HEK293 (cell line): ENCODE data around the gene CARD6.

Experiments
- BCL11A ChIP-seq: fragments of 450-650 bp; formaldehyde crosslinking; IDR thresholded peaks from 2 replicates; pipeline ENCODE4 v1.5.1; 2016; ENCODE audit warnings: low read depth, missing biosample characterization, missing genetic modification characterization
- BCL11B ChIP-seq: fragments of 450-650 bp; formaldehyde crosslinking; IDR thresholded peaks from 2 replicates; pipeline ENCODE4 v1.5.1; 2016; ENCODE audit warnings: low read depth, missing biosample characterization, missing genetic modification characterization
- BCL6B ChIP-seq: fragments of 450-650 bp; formaldehyde crosslinking; IDR thresholded peaks from 2 replicates; pipeline ENCODE4 v1.5.1; 2017; ENCODE audit warnings: missing biosample characterization, missing genetic modification characterization
- GFI1B ChIP-seq: fragments of 450-650 bp; formaldehyde crosslinking; IDR thresholded peaks from 2 replicates; pipeline ENCODE4 v1.5.1; 2016; ENCODE audit warnings: missing biosample characterization, missing genetic modification characterization
- HIC1 ChIP-seq: fragments of 450-650 bp; formaldehyde crosslinking; IDR thresholded peaks from 2 replicates; pipeline ENCODE4 v1.5.1; 2016; ENCODE audit warnings: missing biosample characterization, missing genetic modification characterization
- MZF1 ChIP-seq: fragments of 450-650 bp; formaldehyde crosslinking; IDR thresholded peaks from 2 replicates; pipeline ENCODE4 v1.5.1; 2017; ENCODE audit warnings: missing biosample characterization, missing genetic modification characterization, borderline replicate concordance
- OSR2 ChIP-seq: fragments of 450-650 bp; formaldehyde crosslinking; IDR thresholded peaks from 2 replicates; pipeline ENCODE4 v1.5.1; 2016; ENCODE audit warnings: missing biosample characterization, missing genetic modification characterization
- RBAK ChIP-seq: fragments of 450-650 bp; formaldehyde crosslinking; IDR thresholded peaks from 2 replicates; pipeline ENCODE4 v1.5.1; 2016; ENCODE audit warnings: missing biosample characterization, missing genetic modification characterization
- YY1 ChIP-seq: fragments of 450-650 bp; formaldehyde crosslinking; IDR thresholded peaks from 2 replicates; pipeline ENCODE4 v1.5.1; 2018; ENCODE audit warnings: missing biosample characterization, missing genetic modification characterization
- ZBTB48 ChIP-seq: fragments of 450-650 bp; formaldehyde crosslinking; IDR thresholded peaks from 2 replicates; pipeline ENCODE4 v1.5.1; 2016; ENCODE audit warnings: missing biosample characterization, missing genetic modification characterization
- ZBTB49 ChIP-seq: fragments of 450-650 bp; formaldehyde crosslinking; IDR thresholded peaks from 2 replicates; pipeline ENCODE4 v1.5.1; 2016; ENCODE audit warnings: missing biosample characterization, missing genetic modification characterization, low read depth
- ZNF114 ChIP-seq: fragments of 450-650 bp; formaldehyde crosslinking; IDR thresholded peaks from 2 replicates; pipeline ENCODE4 v1.5.0; 2017; ENCODE audit warnings: missing biosample characterization, missing genetic modification characterization
- ZNF18 ChIP-seq: fragments of 450-650 bp; formaldehyde crosslinking; IDR thresholded peaks from 2 replicates; pipeline ENCODE4 v1.5.1; 2016; ENCODE audit warnings: missing biosample characterization, missing genetic modification characterization
- ZNF362 ChIP-seq: fragments of 450-650 bp; formaldehyde crosslinking; IDR thresholded peaks from 2 replicates; pipeline ENCODE4 v1.5.1; 2016; ENCODE audit warnings: missing biosample characterization, missing genetic modification characterization
- ZNF366 ChIP-seq: fragments of 450-650 bp; formaldehyde crosslinking; conservative IDR thresholded peaks from 2 replicates; pipeline ENCODE4 v1.5.1; 2016; ENCODE audit warnings: missing biosample characterization, missing genetic modification characterization
- ZNF398 ChIP-seq: fragments of 450-650 bp; formaldehyde crosslinking; IDR thresholded peaks from 2 replicates; pipeline ENCODE4 v1.5.1; 2017; ENCODE audit warnings: missing biosample characterization, missing genetic modification characterization
- ZNF423 ChIP-seq: fragments of 450-650 bp; formaldehyde crosslinking; IDR thresholded peaks from 2 replicates; pipeline ENCODE4 v1.5.1; 2016; ENCODE audit warnings: missing biosample characterization, missing genetic modification characterization
- ZNF530 ChIP-seq: fragments of 450-650 bp; formaldehyde crosslinking; IDR thresholded peaks from 2 replicates; pipeline ENCODE4 v1.5.1; 2016; ENCODE audit warnings: low read depth, missing biosample characterization, missing genetic modification characterization
- ZNF623 ChIP-seq: fragments of 450-650 bp; formaldehyde crosslinking; IDR thresholded peaks from 2 replicates; pipeline ENCODE4 v1.5.1; 2016; ENCODE audit warnings: missing biosample characterization, missing genetic modification characterization
- ZNF629 ChIP-seq: fragments of 450-650 bp; formaldehyde crosslinking; IDR thresholded peaks from 2 replicates; pipeline ENCODE4 v1.5.1; 2017; ENCODE audit warnings: missing biosample characterization, missing genetic modification characterization
- ZNF658 ChIP-seq: fragments of 450-650 bp; formaldehyde crosslinking; IDR thresholded peaks from 2 replicates; pipeline ENCODE4; 2016; ENCODE audit warnings: missing biosample characterization, missing genetic modification characterization
- ZNF660 ChIP-seq: fragments of 450-650 bp; IDR thresholded peaks from 2 replicates; pipeline ENCODE4 v1.5.1; 2018; ENCODE audit warnings: missing biosample characterization, mild to moderate bottlenecking, missing genetic modification characterization
- ZNF677 ChIP-seq: fragments of 450-650 bp; IDR thresholded peaks from 2 replicates; pipeline ENCODE4 v1.5.0; 2018; ENCODE audit warnings: missing biosample characterization, mild to moderate bottlenecking, missing genetic modification characterization, moderate library complexity
- ZNF707 ChIP-seq: fragments of 450-650 bp; formaldehyde crosslinking; IDR thresholded peaks from 2 replicates; pipeline ENCODE4 v1.5.1; 2016; ENCODE audit warnings: missing biosample characterization, missing genetic modification characterization
- ZNF785 ChIP-seq: fragments of 450-650 bp; formaldehyde crosslinking; IDR thresholded peaks from 2 replicates; pipeline ENCODE4 v1.5.1; 2016; ENCODE audit warnings: missing biosample characterization, missing genetic modification characterization
- ZNF791 ChIP-seq: fragments of 450-650 bp; formaldehyde crosslinking; IDR thresholded peaks from 2 replicates; pipeline ENCODE4 v1.5.1; 2016; ENCODE audit warnings: missing biosample characterization, missing genetic modification characterization
- ZSCAN16 ChIP-seq: fragments of 450-650 bp; formaldehyde crosslinking; IDR thresholded peaks from 2 replicates; pipeline ENCODE4 v1.5.1; 2016; ENCODE audit warnings: missing biosample characterization, missing genetic modification characterization
- TF ChIP-seq, protein P1 (sequence below): fragments of 450-650 bp; formaldehyde crosslinking; IDR thresholded peaks from 2 replicates; pipeline ENCODE4 v1.5.1; 2016; ENCODE audit warnings: missing biosample characterization, missing genetic modification characterization

Gene CARD6

GRCh38 chr5:40798012-40798800, 43.0 kb upstream of the CARD6 start, which contains the start of gene PRKAA1 (continued):
- TF ChIP-seq ZNF18, result no peak
- no peak for TF ChIP-seq ZNF423 (tag by site-specific recombination)
- TF ChIP-seq ZSCAN16 (tag by site-specific recombination), result no peak
- TF ChIP-seq BCL11A, result no peak
- no peak; the same call in 1 of the 2 replicates for TF ChIP-seq ZBTB48 (tag by site-specific recombination)
- TF ChIP-seq ZNF785 (tag by site-specific recombination), result no peak
- TF ChIP-seq ZNF677 (tag by site-specific recombination), result no peak
- TF ChIP-seq ZNF791 (tag by site-specific recombination), result no peak
- TF ChIP-seq BCL6B (tag by site-specific recombination), result no peak
- TF ChIP-seq ZNF362 (tag by site-specific recombination), result no peak
- no peak for TF ChIP-seq OSR2 (tag by site-specific recombination)
- no peak for TF ChIP-seq ZNF658
- TF ChIP-seq YY1 (tag by site-specific recombination), result peak; percentile 71
- TF ChIP-seq ZNF707 (tag by site-specific recombination), result no peak
- TF ChIP-seq BCL11B (tag by site-specific recombination), result no peak
- TF ChIP-seq, protein P1, sequence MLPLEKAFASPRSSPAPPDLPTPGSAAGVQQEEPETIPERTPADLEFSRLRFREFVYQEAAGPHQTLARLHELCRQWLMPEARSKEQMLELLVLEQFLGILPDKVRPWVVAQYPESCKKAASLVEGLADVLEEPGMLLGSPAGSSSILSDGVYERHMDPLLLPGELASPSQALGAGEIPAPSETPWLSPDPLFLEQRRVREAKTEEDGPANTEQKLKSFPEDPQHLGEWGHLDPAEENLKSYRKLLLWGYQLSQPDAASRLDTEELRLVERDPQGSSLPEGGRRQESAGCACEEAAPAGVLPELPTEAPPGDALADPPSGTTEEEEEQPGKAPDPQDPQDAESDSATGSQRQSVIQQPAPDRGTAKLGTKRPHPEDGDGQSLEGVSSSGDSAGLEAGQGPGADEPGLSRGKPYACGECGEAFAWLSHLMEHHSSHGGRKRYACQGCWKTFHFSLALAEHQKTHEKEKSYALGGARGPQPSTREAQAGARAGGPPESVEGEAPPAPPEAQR, result no peak
- peak; percentile 66; the same call in 1 of the 2 replicates for TF ChIP-seq ZNF629 (tag by site-specific recombination)
- TF ChIP-seq ZNF398 (tag by site-specific recombination), result peak; percentile 51; the same call in 1 of the 2 replicates
- no peak for TF ChIP-seq RBAK (tag by site-specific recombination)
- no peak for TF ChIP-seq ZBTB49
- no peak for TF ChIP-seq MZF1 (tag by site-specific recombination)
- no peak for TF ChIP-seq ZNF530
- TF ChIP-seq GFI1B, result peak; percentile 39; the same call in 1 of the 2 replicates
- no peak for TF ChIP-seq ZNF366 (tag by site-specific recombination)
- no peak for TF ChIP-seq ZNF114 (tag by site-specific recombination)
- TF ChIP-seq HIC1 (tag by site-specific recombination), result peak; percentile 89
- no peak for TF ChIP-seq ZNF623
- peak; percentile 57; the same call in 1 of the 2 replicates for TF ChIP-seq ZNF660 (tag by site-specific recombination)
